ENCODE measurements around the gene SUMF1. TPM values are rescaled to one million over a fixed set of nuclear protein-coding genes. Genes with fewer than 3 reads are reported as not detected.

SUMF1 gene
- polyA plus RNA-seq, 1 experiment: 51.4 TPM

- ChIA-PET POLR2A (no interaction called here), CTCF (interaction anchor here (0.6 kb wide), 1 partner anchor 162 kb away, joined by 6 read pairs; no protein-coding TSS in a partner anchor)
- H3K4me3 ChIP-seq (ENCODE audit: low read depth, low read length): no peak overlapping the region
- no peaks in the 10 kb centered on the region for H3K27me3 ChIP-seq (ENCODE audit: control insufficient read depth, insufficient read depth, low read length)
- TF ChIP-seq, protein P1, sequence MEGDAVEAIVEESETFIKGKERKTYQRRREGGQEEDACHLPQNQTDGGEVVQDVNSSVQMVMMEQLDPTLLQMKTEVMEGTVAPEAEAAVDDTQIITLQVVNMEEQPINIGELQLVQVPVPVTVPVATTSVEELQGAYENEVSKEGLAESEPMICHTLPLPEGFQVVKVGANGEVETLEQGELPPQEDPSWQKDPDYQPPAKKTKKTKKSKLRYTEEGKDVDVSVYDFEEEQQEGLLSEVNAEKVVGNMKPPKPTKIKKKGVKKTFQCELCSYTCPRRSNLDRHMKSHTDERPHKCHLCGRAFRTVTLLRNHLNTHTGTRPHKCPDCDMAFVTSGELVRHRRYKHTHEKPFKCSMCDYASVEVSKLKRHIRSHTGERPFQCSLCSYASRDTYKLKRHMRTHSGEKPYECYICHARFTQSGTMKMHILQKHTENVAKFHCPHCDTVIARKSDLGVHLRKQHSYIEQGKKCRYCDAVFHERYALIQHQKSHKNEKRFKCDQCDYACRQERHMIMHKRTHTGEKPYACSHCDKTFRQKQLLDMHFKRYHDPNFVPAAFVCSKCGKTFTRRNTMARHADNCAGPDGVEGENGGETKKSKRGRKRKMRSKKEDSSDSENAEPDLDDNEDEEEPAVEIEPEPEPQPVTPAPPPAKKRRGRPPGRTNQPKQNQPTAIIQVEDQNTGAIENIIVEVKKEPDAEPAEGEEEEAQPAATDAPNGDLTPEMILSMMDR (IDR thresholded peaks at IDR 0.05; ENCODE audit: low read depth, low read length): no peak
- no peak overlapping the region for H3K27ac ChIP-seq (ENCODE audit: low read depth, low read length)
- no peak for DNase-seq (ENCODE audit: low read depth, low spot score)
- no peaks in the 10 kb centered on the region for H3K9me3 ChIP-seq (ENCODE audit: control insufficient read depth, insufficient read depth, low read length)
Measured at GRCh38 chr3:4512895-4513616, 46.0 kb upstream of the SUMF1 start.

DNA sequence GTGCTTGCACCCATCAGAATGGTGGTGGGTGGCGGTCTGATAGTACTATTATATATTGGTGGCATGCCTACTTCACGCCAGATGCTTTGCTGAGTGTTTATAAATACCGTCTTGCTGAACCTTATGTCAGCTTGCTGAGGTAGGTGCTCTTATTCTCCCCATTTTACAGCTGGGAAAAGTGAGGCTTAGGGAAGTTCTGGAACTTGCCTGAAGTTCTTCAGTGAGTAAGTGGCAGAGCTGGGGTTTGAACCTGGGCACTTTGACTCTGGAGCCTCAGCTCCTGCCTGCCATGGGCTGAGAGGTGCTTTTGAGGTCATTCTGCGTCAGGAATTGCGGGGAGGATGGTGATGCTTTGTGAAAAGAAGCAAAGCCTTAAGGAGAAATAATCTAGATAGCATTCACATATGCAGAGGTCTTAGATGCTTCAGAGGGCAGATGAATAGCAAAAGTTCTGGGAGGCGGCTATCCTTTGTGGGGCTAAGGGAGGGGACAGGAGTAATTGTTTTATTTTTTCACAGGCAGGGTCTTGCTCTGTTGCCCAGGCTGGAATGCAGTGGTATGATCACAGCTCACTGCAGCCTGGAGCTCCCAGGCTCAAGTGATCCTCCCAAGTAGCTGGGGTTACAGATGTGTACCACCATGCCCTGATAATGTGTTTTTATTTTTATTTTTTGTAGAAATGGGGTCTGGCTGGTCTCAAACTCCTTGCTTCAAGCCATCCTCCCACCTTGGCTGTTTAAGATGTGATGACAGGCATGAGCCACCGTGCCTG is 44.6 kb upstream of the SUMF1 start:
- Histone ChIP-seq H3K4me3 (ENCODE audit: low read depth, low read length) (no peak overlapping the region), H3K9me3 (ENCODE audit: control insufficient read depth, insufficient read depth, low read length) (no peaks in the 10 kb centered on the region), H3K27me3 (ENCODE audit: control insufficient read depth, insufficient read depth, low read length) (no peaks in the 10 kb centered on the region), H3K27ac (ENCODE audit: low read depth, low read length) (no peak overlapping the region)
- CTCF ChIA-PET: no interaction called here
- TF ChIP-seq, protein P1 (IDR thresholded peaks at IDR 0.05; ENCODE audit: low read depth, low read length): no peak
- no peak for DNase-seq (ENCODE audit: low read depth, low spot score)
- POLR2A ChIA-PET: no interaction called here

DNA sequence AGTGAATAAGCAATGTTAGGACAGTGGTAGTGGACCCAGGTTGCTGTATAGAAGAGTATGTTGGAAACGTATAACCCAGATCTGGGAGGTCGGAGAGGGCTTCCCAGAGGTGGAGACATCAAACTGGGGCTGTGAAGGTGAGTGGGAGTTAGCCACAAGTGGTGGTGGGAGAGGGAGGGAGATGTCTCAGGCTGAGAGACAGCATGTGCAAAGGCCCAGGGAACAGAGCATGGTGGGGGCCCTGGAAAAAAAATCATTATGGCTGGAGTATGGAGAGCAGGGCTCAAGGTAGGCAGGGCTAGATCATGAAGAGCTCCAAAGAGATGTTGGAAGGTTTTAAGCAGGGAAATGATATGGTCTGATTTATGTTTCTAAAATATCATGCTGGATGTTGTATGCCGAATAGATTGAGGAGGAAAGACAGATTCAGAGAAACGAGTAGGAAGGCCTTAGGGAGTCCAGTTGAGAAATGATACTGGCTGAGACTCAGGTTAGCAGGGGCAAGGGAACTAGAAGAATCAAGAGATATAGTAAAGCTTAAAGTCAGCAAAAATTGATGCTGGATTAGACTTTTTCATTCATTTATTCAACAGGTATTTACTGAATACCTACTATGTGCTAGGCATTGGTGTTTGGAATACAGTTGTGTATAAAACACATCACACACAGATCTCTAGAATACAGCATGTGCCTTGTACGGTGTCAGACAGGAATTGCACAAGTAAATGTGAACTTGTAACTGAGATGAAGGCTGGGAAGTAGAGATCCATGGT is 43.1 kb upstream of the SUMF1 start:
- TF ChIP-seq, protein P1 (IDR thresholded peaks at IDR 0.05; ENCODE audit: low read depth, low read length): no peak
- Histone ChIP-seq H3K4me3 (ENCODE audit: low read depth, low read length) (no peak overlapping the region), H3K27ac (ENCODE audit: low read depth, low read length) (no peak overlapping the region), H3K27me3 (ENCODE audit: control insufficient read depth, insufficient read depth, low read length) (no peaks in the 10 kb centered on the region), H3K9me3 (ENCODE audit: control insufficient read depth, insufficient read depth, low read length) (no peaks in the 10 kb centered on the region)
- POLR2A ChIA-PET: no interaction called here
- DNase-seq (ENCODE audit: low read depth, low spot score): no peak
- CTCF ChIA-PET: no interaction called here

DNA sequence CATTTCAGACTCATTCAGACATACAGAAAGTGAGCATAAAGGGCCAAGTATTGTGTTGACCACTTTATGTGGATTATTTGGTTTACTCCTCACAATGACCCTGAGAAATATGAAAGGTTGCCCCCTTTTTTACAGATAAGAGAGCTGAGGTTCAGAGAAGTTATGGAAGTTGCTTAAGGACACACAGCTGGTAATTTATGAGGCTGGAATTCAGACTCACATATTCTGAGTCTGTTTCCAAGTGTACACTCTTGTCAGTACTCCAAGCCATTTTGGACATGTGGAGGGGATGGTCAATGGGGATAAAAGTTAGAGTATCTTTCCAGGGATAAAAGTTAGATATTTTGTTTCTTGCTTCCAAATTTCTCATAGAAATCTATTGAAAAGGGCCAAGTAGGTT is 42.0 kb upstream of the SUMF1 start:
- ChIA-PET CTCF (interaction anchor here (1.0 to 2.5 kb wide), 2 partner anchors 125 to 158 kb away, joined by 3 to 7 read pairs; no protein-coding TSS in a partner anchor), POLR2A (interaction anchor here (1.3 kb wide), 1 partner anchor 15 kb away, joined by 3 read pairs; the partner anchor contains the start of gene ITPR1)

More for the DNA sequence above, 42.0 kb upstream of the SUMF1 start:
- Histone ChIP-seq H3K4me3 (ENCODE audit: low read depth, low read length) (no peak overlapping the region), H3K9me3 (ENCODE audit: control insufficient read depth, insufficient read depth, low read length) (no peaks in the 10 kb centered on the region), H3K27ac (ENCODE audit: low read depth, low read length) (no peak overlapping the region), H3K27me3 (ENCODE audit: control insufficient read depth, insufficient read depth, low read length) (no peaks in the 10 kb centered on the region)
- TF ChIP-seq, protein P1 (IDR thresholded peaks at IDR 0.05; ENCODE audit: low read depth, low read length): no peak
- DNase-seq (ENCODE audit: low read depth, low spot score): no peak

Measured in AG04450 (cell line).